Retinal pigment epithelial cell (primary cell): ENCODE data around the gene SEPHS2.

Experiments used
- DNase-seq: peaks from one replicate; pipeline ENCODE4 v3.0.0-alpha.2; 2010; ENCODE audit warnings: low read depth
- H3K4me3 ChIP-seq: 2 replicates; pipeline ENCODE4 v1.5.1; 2011; ENCODE audit warnings: mild to moderate bottlenecking, low read length, control low read depth, moderate library complexity
- CTCF ChIP-seq: conservative IDR thresholded peaks from 2 replicates; pipeline ENCODE4 v1.5.1; 2011; ENCODE audit warnings: low read depth, low read length, control low read depth, inconsistent platforms

SEPHS2 gene

GRCh38 chr16:30439720-30440348, 5.8 kb downstream of the SEPHS2 start:
- DNase-seq: no peak
- TF ChIP-seq CTCF: no peak
- H3K4me3 ChIP-seq: no peak overlapping the region

- no peak overlapping the region for H3K4me3 ChIP-seq
- no peak for DNase-seq
- no peak for TF ChIP-seq CTCF
Measured at GRCh38 chr16:30438835-30439234, 6.8 kb downstream of the SEPHS2 start.

GRCh38 chr16:30437511-30438046, 8.1 kb downstream of the SEPHS2 start:
- TF ChIP-seq CTCF: no peak
- H3K4me3 ChIP-seq: no peak overlapping the region
- no peak for DNase-seq

- H3K4me3 ChIP-seq: no peak overlapping the region
- no peak for DNase-seq
- no peak for TF ChIP-seq CTCF
Measured at GRCh38 chr16:30434852-30435251, 10.8 kb downstream of the SEPHS2 start.

- TF ChIP-seq CTCF: no peak
- DNase-seq: no peak
- no peak overlapping the region for H3K4me3 ChIP-seq
Measured at GRCh38 chr16:30430428-30430970, 15.2 kb downstream of the SEPHS2 start.

- peak; percentile 98 for DNase-seq
- peak within 1 kb of the TSS; percentile 68 for H3K4me3 ChIP-seq
- peak; percentile 91 for TF ChIP-seq CTCF
Measured at GRCh38 chr16:30429678-30430427, 15.8 kb downstream of the SEPHS2 start, which contains the start of gene DCTPP1. DCTPP1 (minus strand) TSS chr16:30430030; CDS start chr16:30429980, 50 bp downstream.
